ENCODE results near the gene KMO.
A peak's percentile ranks its signal among the peaks of the same experiment; 100 is the strongest.

Gene KMO

GRCh38 chr1:241631674-241632073, 99.5 kb downstream of the KMO start:
- no peak for DNase-seq

- no peak for DNase-seq
Measured at GRCh38 chr1:241632987-241633386, 100.8 kb downstream of the KMO start.

GRCh38 chr1:241635556-241636152, 103.5 kb downstream of the KMO start:
- DNase-seq: no peak

- DNase-seq: no peak
Measured at GRCh38 chr1:241636291-241636690, 104.1 kb downstream of the KMO start.

- no peak for DNase-seq
Measured at GRCh38 chr1:241637046-241637590, 104.9 kb downstream of the KMO start.

GRCh38 chr1:241637604-241638003, 105.4 kb downstream of the KMO start:
- DNase-seq: no peak

GRCh38 chr1:241638099-241638682, 106.0 kb downstream of the KMO start:
- no peak for DNase-seq

- DNase-seq: no peak
Measured at GRCh38 chr1:241638909-241639622, 106.9 kb downstream of the KMO start.

GRCh38 chr1:241639623-241640148, 107.5 kb downstream of the KMO start:
- DNase-seq: peak; percentile 63

- DNase-seq: peak; percentile 81
Measured at GRCh38 chr1:241640149-241640866, 108.1 kb downstream of the KMO start, which contains the start of the genes CHML and OPN3. CHML (minus strand) TSS chr1:241640369; CDS start chr1:241635766, 4,603 bp downstream. OPN3 (minus strand) TSS chr1:241640369; CDS start chr1:241640254, 115 bp downstream.

GRCh38 chr1:241640867-241641622, 108.9 kb downstream of the KMO start:
- peak; percentile 21 for DNase-seq

GRCh38 chr1:241641773-241642592, 109.8 kb downstream of the KMO start:
- no peak for DNase-seq

- no peak for DNase-seq
Measured at GRCh38 chr1:241642593-241642944, 110.4 kb downstream of the KMO start.

GRCh38 chr1:241644259-241644658, 112.1 kb downstream of the KMO start:
- no peak for DNase-seq

- no peak for DNase-seq
Measured at GRCh38 chr1:241645199-241645598, 113.0 kb downstream of the KMO start.

All from NCI-H2171 treated with DMSO at 0.1 percent for 48 hours (cell line).